A549 (cell line): Measurements from ENCODE around the gene FBN2. TPM values are rescaled to one million over a fixed set of nuclear protein-coding genes. Genes with fewer than 3 reads are reported as not detected.

Experiments used
- ATAC-seq, 2 experiments: fragments of 200-7000 bp in 1 of 2; fragments of >200 bp in 1 of 2; cut with Nextera tagmentation in 1 of 2; cut with Tn5 transposase in 1 of 2; 3 replicates each; pipeline versions ENCODE4 v1.8.0 to v1.9.1; 2018 to 2020; ENCODE audit warnings: mild to moderate bottlenecking in 1 of 2, moderate library complexity in 1 of 2
- CTCF ChIA-PET: fragments of 300-600 bp; sonication (Branson Sonifier 250); formaldehyde crosslinking; extraction: SDS; loops from one replicate; lab custom pipeline; 2021; ENCODE audit warnings: antibody characterized with exemption, inconsistent platforms; lab: Yijun Ruan, JAX
- POLR2A ChIA-PET: fragments of 350-600 bp; formaldehyde crosslinking; extraction: SDS; loops from one replicate; lab custom pipeline; 2021; ENCODE audit warnings: antibody characterized with exemption, inconsistent platforms; lab: Yijun Ruan, JAX
- DNase-seq, 2 experiments: peaks; one replicate each; pipeline versions ENCODE4 v3.0.0 to v3.0.0-alpha.2; 2011 to 2016; ENCODE audit warnings: low read depth in 1 of 2, low spot score in 1 of 2
- FAIRE-seq: peaks from 2 replicates; lab custom pipeline; 2011; peaks lifted over from hg19 to GRCh38; lab: Jason Lieb, UNC
- H3K27ac ChIP-seq, 2 experiments: fragments of >200 bp; sonication (Bioruptor Twin); formaldehyde crosslinking; 3 replicates each; pipeline ENCODE4 v1.5.1; 2016 to 2017
- H3K4me1 ChIP-seq: fragments of >200 bp; sonication (Bioruptor Twin); formaldehyde crosslinking; 3 replicates; pipeline ENCODE4 v1.6.1; 2016
- H3K4me2 ChIP-seq: fragments of >200 bp; sonication (Bioruptor Twin); formaldehyde crosslinking; 3 replicates; pipeline ENCODE4 v1.6.1; 2016
- H3K4me3 ChIP-seq: fragments of >200 bp; sonication (Bioruptor Twin); formaldehyde crosslinking; 3 replicates; pipeline ENCODE4 v1.5.1; 2016
- H3K9me3 ChIP-seq: fragments of >200 bp; sonication (Bioruptor Twin); formaldehyde crosslinking; 3 replicates; pipeline ENCODE4 v1.6.1; 2016
- CBX8 ChIP-seq: fragments of 200-600 bp; sonication (generic); IDR thresholded peaks from 2 replicates; pipeline ENCODE4 v1.6.1; 2016
- CTCF ChIP-seq: fragments of >200 bp; sonication (Bioruptor Twin); formaldehyde crosslinking; IDR thresholded peaks from 3 replicates; pipeline ENCODE4 v1.5.1; 2016
- E2F6 ChIP-seq: IDR thresholded peaks from 2 replicates; pipeline ENCODE4 v1.6.1; 2012; ENCODE audit warnings: low read depth, borderline replicate concordance
- ELK1 ChIP-seq: fragments of 150-350 bp; IDR thresholded peaks from 2 replicates; pipeline ENCODE4 v1.6.1; 2014; ENCODE audit warnings: low read depth, mild to moderate bottlenecking, low read length
- EP300 ChIP-seq, 2 experiments: fragments of >200 bp; sonication (Bioruptor Twin); formaldehyde crosslinking; IDR thresholded peaks; 2 replicates in 1 of 2; 3 replicates in 1 of 2; pipeline ENCODE4 v1.6.1; 2016 to 2017
- ESRRA ChIP-seq: fragments of 150-350 bp; IDR thresholded peaks from 2 replicates; pipeline ENCODE4 v1.6.1; 2014; ENCODE audit warnings: mild to moderate bottlenecking, low read length, borderline replicate concordance
- FOSB ChIP-seq: fragments of 250-450 bp; sonication (Bioruptor Pico); IDR thresholded peaks from 2 replicates; pipeline ENCODE4 v1.5.0; 2020; ENCODE audit warnings: mild to moderate bottlenecking, moderate library complexity
- FOXS1 ChIP-seq: fragments of 250-450 bp; sonication (Bioruptor Pico); IDR thresholded peaks from 2 replicates; pipeline ENCODE4 v1.5.0; 2020; ENCODE audit warnings: mild to moderate bottlenecking, moderate library complexity
- GATA3 ChIP-seq: IDR thresholded peaks from 2 replicates; pipeline ENCODE4 v1.6.1; 2012; ENCODE audit warnings: borderline replicate concordance
- HEYL ChIP-seq: fragments of 250-450 bp; sonication (Bioruptor Pico); IDR thresholded peaks from 2 replicates; pipeline ENCODE4 v1.8.0; 2021; ENCODE audit warnings: mild to moderate bottlenecking, moderate library complexity
- HMGXB4 ChIP-seq: fragments of 250-450 bp; sonication (Bioruptor Pico); IDR thresholded peaks from 2 replicates; pipeline ENCODE4 v1.5.0; 2021; ENCODE audit warnings: mild to moderate bottlenecking, moderate library complexity, borderline replicate concordance
- HOXA7 ChIP-seq: fragments of 250-450 bp; sonication (Bioruptor Pico); IDR thresholded peaks from 2 replicates; pipeline ENCODE4 v1.5.0; 2020; ENCODE audit warnings: mild to moderate bottlenecking, moderate library complexity
- HOXB13 ChIP-seq: fragments of 250-450 bp; sonication (Bioruptor Pico); IDR thresholded peaks from 2 replicates; pipeline ENCODE4 v1.5.0; 2020; ENCODE audit warnings: low read depth, mild to moderate bottlenecking, moderate library complexity
- KDM1A ChIP-seq: fragments of 200-600 bp; sonication (generic); IDR thresholded peaks from 2 replicates; pipeline ENCODE4 v1.6.1; 2016; ENCODE audit warnings: low read depth, mild to moderate bottlenecking
- MAFK ChIP-seq: fragments of 450-650 bp; IDR thresholded peaks from 2 replicates; pipeline ENCODE4 v1.6.1; 2014; ENCODE audit not compliant: partially characterized antibody
- MAZ ChIP-seq: fragments of 150-350 bp; IDR thresholded peaks from 2 replicates; pipeline ENCODE4 v1.6.1; 2014; ENCODE audit warnings: antibody characterized with exemption, low read depth, low read length, borderline replicate concordance
- MYC ChIP-seq: IDR thresholded peaks from 2 replicates; pipeline ENCODE4 v1.6.1; 2012; ENCODE audit warnings: mild to moderate bottlenecking, inconsistent platforms, low read length, improper control_type of control experiment, borderline replicate concordance
- NPAS2 ChIP-seq: fragments of 250-450 bp; sonication (Bioruptor Pico); IDR thresholded peaks from 2 replicates; pipeline ENCODE4 v1.8.0; 2022; ENCODE audit warnings: mild to moderate bottlenecking, moderate library complexity, borderline replicate concordance
- POLR2A ChIP-seq: IDR thresholded peaks from 2 replicates; pipeline ENCODE4 v1.6.1; 2012; ENCODE audit warnings: mild to moderate bottlenecking, low read length
- RARB ChIP-seq: fragments of 250-450 bp; sonication (Bioruptor Pico); IDR thresholded peaks from 2 replicates; pipeline ENCODE4 v1.8.0; 2021; ENCODE audit warnings: mild to moderate bottlenecking, moderate library complexity
- RCOR1 ChIP-seq: fragments of 150-350 bp; IDR thresholded peaks from 2 replicates; pipeline ENCODE4 v1.6.1; 2014; ENCODE audit warnings: antibody characterized with exemption, low read length, low read depth
- REST ChIP-seq: fragments of 200-600 bp; sonication (generic); IDR thresholded peaks from 2 replicates; pipeline ENCODE4 v1.6.1; 2016; ENCODE audit warnings: antibody characterized with exemption, mild to moderate bottlenecking, moderate library complexity
- RFX5 ChIP-seq: fragments of 450-650 bp; IDR thresholded peaks from 2 replicates; pipeline ENCODE4 v1.7.1; 2014; ENCODE audit warnings: antibody characterized with exemption, mild to moderate bottlenecking, moderate library complexity
- RNF2 ChIP-seq: fragments of 200-600 bp; sonication (generic); IDR thresholded peaks from 2 replicates; pipeline ENCODE4 v1.6.1; 2016; ENCODE audit warnings: low read depth, mild to moderate bottlenecking, antibody characterized with exemption, moderate library complexity, borderline replicate concordance
- TFCP2L1 ChIP-seq: fragments of 250-450 bp; sonication (Bioruptor Pico); IDR thresholded peaks from 2 replicates; pipeline ENCODE4 v1.5.0; 2021; ENCODE audit warnings: mild to moderate bottlenecking
- ZFP36 ChIP-seq: fragments of 450-650 bp; IDR thresholded peaks from 2 replicates; pipeline ENCODE4 v1.6.1; 2014; ENCODE audit warnings: borderline replicate concordance; ENCODE audit not compliant: partially characterized antibody
- ZNF302 ChIP-seq: fragments of 250-450 bp; sonication (Bioruptor Pico); IDR thresholded peaks from 2 replicates; pipeline ENCODE4 v1.9.0; 2021; ENCODE audit warnings: inconsistent platforms, mild to moderate bottlenecking, moderate library complexity
- WGBS: methylation state at CpG from one replicate; pipeline ENCODE4 v1.1.6; 2017; ENCODE audit errors: missing lambda C conversion rate; 5-methylcytosine and 5-hydroxymethylcytosine counted together
- polyA plus RNA-seq, 4 experiments: library from polyadenylated mRNA; depleted of rRNA in 3 of 4; stranded (reverse); fragments of >200 nt; fragmentation: RNase III in 1 of 4; extraction: RNeasy Plus Mini Kit Qiagen cat#74134 plus additional on column Dnase treatment in 1 of 4; gene quantifications; 2 replicates in 3 of 4; 3 replicates in 1 of 4; pipeline ENCODE4 v1.2.3, GENCODE V29; 2011 to 2017

The FBN2 gene
- polyA plus RNA-seq, 2 of the 4 experiments (the other 2 are of a cell fraction): 22.2 to 22.7 TPM

- 0 out of 6 replicates have a peak, but pooled peaks of 1 of the 2 experiments have one; percentile 30 for ATAC-seq
- Histone ChIP-seq H3K9me3 (no peaks in the 10 kb centered on the region), H3K4me1 (no peaks in the 10 kb centered on the region), H3K4me3 (no peak overlapping the region), H3K27ac (no peak overlapping the region), H3K4me2 (no peak overlapping the region)
- TF ChIP-seq CBX8 (no peak), RNF2 (no peak), E2F6 (no peak), EP300 (IDR thresholded peaks at IDR 0.05) (no peak), GATA3 (no peak), ZFP36 (no peak), ELK1 (no peak), RARB (CRISPR knock-in tag) (no peak), KDM1A (no peak), HOXB13 (no peak), HOXA7 (CRISPR knock-in tag) (no peak), MAFK (no peak), ZNF302 (CRISPR knock-in tag) (no peak)
- POLR2A ChIA-PET: no interaction called here
- DNase-seq: no peak
- CTCF ChIA-PET: no interaction called here
- no peak for FAIRE-seq
- 64% methylated on average over 9 of the region's 9 CpGs for WGBS
Observed at GRCh38 chr5:128464596-128464995, 73.4 kb downstream of the FBN2 start.

GRCh38 chr5:128462330-128462729 is 75.7 kb downstream of the FBN2 start:
- POLR2A ChIA-PET: no interaction called here
- TF ChIP-seq RCOR1 (no peak), E2F6 (no peak), EP300 (IDR thresholded peaks at IDR 0.05) (no peak), REST (no peak), FOXS1 (CRISPR knock-in tag) (no peak), NPAS2 (CRISPR knock-in tag) (no peak), MYC (no peak), POLR2A (no peak), HMGXB4 (no peak), RNF2 (no peak), RARB (CRISPR knock-in tag) (no peak), TFCP2L1 (CRISPR knock-in tag) (no peak), RFX5 (no peak), MAZ (no peak), ZNF302 (CRISPR knock-in tag) (no peak), CTCF (no peak), ELK1 (no peak), ESRRA (no peak), HEYL (CRISPR knock-in tag) (no peak), FOSB (CRISPR knock-in tag) (no peak)
- TF ChIP-seq, all 56 proteins: peak for 0
- DNase-seq (no peak), FAIRE-seq (peak; percentile 72), ATAC-seq (no peak)
- CTCF ChIA-PET: no interaction called here
- Histone ChIP-seq H3K4me1 (no peaks in the 10 kb centered on the region), H3K4me3 (no peak overlapping the region), H3K27ac (no peak overlapping the region), H3K4me2 (no peak overlapping the region), H3K9me3 (no peaks in the 10 kb centered on the region)
- 50% methylated on average over 2 of the region's 2 CpGs for WGBS
